B cell (primary cell): ENCODE data around the gene TTC39B. TPM values are rescaled to one million over a fixed set of nuclear protein-coding genes. Genes with fewer than 3 reads are reported as not detected.
"Not testable (repeated sequence)": the region's sequence is repeated elsewhere in the genome, so short reads cannot be mapped to it uniquely, and the experiment has no call there.

Experiments used
- ATAC-seq: fragments of 200-7000 bp; cut with Tn5 transposase; one replicate; pipeline ENCODE4 v1.10.0; 2021; ENCODE audit warnings: low read depth, mild to moderate bottlenecking, moderate number of reproducible peaks, moderate library complexity
- CTCF ChIA-PET: fragments of 350-600 bp; sonication (Branson Sonifier 250); formaldehyde crosslinking; loops from one replicate; lab custom pipeline; 2021; ENCODE audit warnings: antibody characterized with exemption, inconsistent platforms; lab: Charles Lee
- POLR2A ChIA-PET: fragments of 350-600 bp; sonication (Branson Sonifier 250); formaldehyde crosslinking; loops from one replicate; lab custom pipeline; 2021; ENCODE audit warnings: antibody characterized with exemption; lab: Charles Lee
- DNase-seq: peaks from one replicate; pipeline ENCODE4 v3.0.0; 2013
- H2AFZ ChIP-seq: 2 replicates; pipeline ENCODE4 v1.6.1; 2012; ENCODE audit warnings: mild to moderate bottlenecking, low read depth, low read length; ENCODE audit not compliant: insufficient read depth, poor library complexity, severe bottlenecking
- H3K27ac ChIP-seq, 2 donors: 1 replicate in 1 of 2; 2 replicates in 1 of 2; pipeline ENCODE4 v1.5.1; 2012 to 2013; ENCODE audit warnings: low read length in 2 of 2, mild to moderate bottlenecking in 2 of 2, moderate library complexity in 1 of 2
- H3K27me3 ChIP-seq, 4 experiments: fragments of 200-600 bp in 1 of 4; sonication (generic) in 1 of 4; replicated peaks in 1 of 4; 1 replicate in 2 of 4; 2 replicates in 2 of 4; pipeline versions ENCODE4 v1.6.1 to v1.7.0; 2013 to 2016; ENCODE audit warnings: low read length in 3 of 4, mild to moderate bottlenecking in 2 of 4, mixed read lengths in 1 of 4, moderate library complexity in 1 of 4; ENCODE audit not compliant: insufficient read depth in 4 of 4, control insufficient read depth in 3 of 4; ENCODE audit errors: control extremely low read depth in 1 of 4
- H3K36me3 ChIP-seq, 2 experiments: replicated peaks in 1 of 2; 1 replicate in 1 of 2; 2 replicates in 1 of 2; pipeline versions ENCODE4 v1.6.1 to v1.7.1; 2013; ENCODE audit warnings: low read length in 1 of 2; ENCODE audit not compliant: insufficient read depth in 2 of 2, control insufficient read depth in 1 of 2; ENCODE audit errors: control extremely low read depth in 1 of 2, extremely low read depth in 1 of 2
- H3K4me1 ChIP-seq, 2 donors: fragments of 200-600 bp in 1 of 2; sonication (generic) in 1 of 2; 1 replicate in 1 of 2; 2 replicates in 1 of 2; pipeline versions ENCODE4 v1.5.1 to v1.6.1; 2013 to 2017; ENCODE audit warnings: low read length in 2 of 2; ENCODE audit not compliant: control insufficient read depth in 2 of 2, insufficient read depth in 2 of 2
- H3K4me2 ChIP-seq: replicated peaks from 2 replicates; pipeline ENCODE3; 2012; ENCODE audit warnings: mild to moderate bottlenecking, low read depth, low read length; ENCODE audit not compliant: poor library complexity, severe bottlenecking
- H3K4me3 ChIP-seq, 5 experiments: fragments of 200-600 bp in 1 of 5; sonication (generic) in 1 of 5; 1 replicate in 3 of 5; 2 replicates in 2 of 5; pipeline versions ENCODE4 v1.5.1 to v1.7.0; 2011 to 2016; ENCODE audit warnings: low read length in 4 of 5, mild to moderate bottlenecking in 4 of 5, low read depth in 2 of 5, control low read depth in 1 of 5, moderate library complexity in 1 of 5; ENCODE audit not compliant: insufficient read depth in 1 of 5; ENCODE audit errors: control extremely low read depth in 1 of 5, extremely low read depth in 1 of 5
- H3K79me2 ChIP-seq: fragments of 200-600 bp; sonication (generic); one replicate; pipeline ENCODE4 v1.6.0; 2016; ENCODE audit warnings: low read length; ENCODE audit not compliant: control insufficient read depth, insufficient read depth
- H3K9ac ChIP-seq: fragments of 200-600 bp; sonication (generic); 2 replicates; pipeline ENCODE4 v1.6.1; 2017; ENCODE audit warnings: mild to moderate bottlenecking, low read length, moderate library complexity
- H3K9me3 ChIP-seq, 3 donors: one replicate each; pipeline versions ENCODE4 v1.6.1 to v1.7.1; 2013; ENCODE audit warnings: low read length in 2 of 3; ENCODE audit not compliant: control insufficient read depth in 2 of 3, insufficient read depth in 1 of 3; ENCODE audit errors: control extremely low read depth in 1 of 3
- H4K20me1 ChIP-seq: 2 replicates; pipeline ENCODE4 v1.6.0; 2012; ENCODE audit warnings: mild to moderate bottlenecking, low read length; ENCODE audit not compliant: insufficient read depth, control insufficient read depth, poor library complexity, severe bottlenecking
- H3K27ac Mint-ChIP-seq: one replicate; pipeline ENCODE4 v1.8.0; 2021; ENCODE audit warnings: mixed read lengths
- H3K27me3 Mint-ChIP-seq: one replicate; pipeline ENCODE4 v1.8.0; 2021; ENCODE audit warnings: mixed read lengths
- H3K4me1 Mint-ChIP-seq: one replicate; pipeline ENCODE4 v1.8.0; 2021; ENCODE audit warnings: mixed read lengths
- H3K4me3 Mint-ChIP-seq: one replicate; pipeline ENCODE4 v1.8.0; 2021; ENCODE audit warnings: mixed read lengths
- H3K9me3 Mint-ChIP-seq: one replicate; pipeline ENCODE4 v1.8.0; 2022; ENCODE audit warnings: mixed read lengths; ENCODE audit not compliant: insufficient read depth
- WGBS: methylation state at CpG from one replicate; pipeline ENCODE4 v1.1.5; 2013; ENCODE audit warnings: missing lambda C conversion rate; ENCODE audit not compliant: insufficient coverage; 5-methylcytosine and 5-hydroxymethylcytosine counted together
- intact Hi-C: fragments of 100-400 bp; cut with micrococcal nuclease; formaldehyde crosslinking; loops from one replicate; pipeline ENCODE4 v1.10.0; 2022
- polyA plus RNA-seq: library from polyadenylated mRNA; depleted of rRNA; stranded (reverse); fragments of >200 nt; gene quantifications from 2 replicates; pipeline ENCODE4 v1.2.3, GENCODE V29; 2012
- total RNA-seq, 2 donors: library from RNA; stranded (reverse); fragments of 120-200 nt in 1 of 2; gene quantifications; 1 replicate in 1 of 2; 2 replicates in 1 of 2; pipeline versions ENCODE4 v1.2.3 to v1.2.4, GENCODE V29; 2013 to 2022

TTC39B gene
- total and polyA plus RNA-seq, 2 donors (not counting 1 experiment from before 2014, with no cell fraction given): 2.0 to 3.6 TPM

DNA sequence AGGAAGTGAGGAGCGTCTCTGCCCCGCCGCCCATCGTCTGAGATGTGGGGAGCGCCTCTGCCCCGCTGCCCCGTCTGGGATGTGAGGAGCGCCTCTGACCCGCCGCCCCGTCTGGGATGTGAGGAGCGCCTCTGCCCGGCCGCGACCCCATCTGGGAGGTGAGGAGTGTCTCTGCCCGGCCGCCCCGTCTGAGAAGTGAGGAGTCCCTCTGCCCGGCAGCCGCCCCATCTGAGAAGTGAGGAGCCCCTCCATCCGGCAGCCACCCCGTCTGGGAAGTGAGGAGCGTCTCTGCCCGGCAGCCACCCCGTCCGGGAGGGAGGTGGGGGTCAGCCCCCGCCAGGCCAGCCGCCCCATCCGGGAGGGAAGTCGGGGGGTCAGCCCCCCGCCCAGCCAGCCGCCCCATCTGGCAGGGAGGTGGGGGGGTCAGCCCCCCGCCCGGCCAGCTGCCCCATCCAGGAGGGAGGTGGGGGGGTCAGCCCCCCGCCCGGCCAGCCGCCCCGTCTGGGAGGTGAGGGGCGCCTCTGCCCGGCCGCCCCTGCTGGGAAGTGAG lies 73.0 kb downstream of the TTC39B start:
- H2AFZ ChIP-seq, H3K27me3 ChIP-seq, H3K4me3 Mint-ChIP-seq, H3K4me2 ChIP-seq, H3K4me1 Mint-ChIP-seq, H3K36me3 ChIP-seq, ATAC-seq, CTCF ChIA-PET, H3K27ac ChIP-seq, H3K27me3 Mint-ChIP-seq, H3K9ac ChIP-seq, H3K4me1 ChIP-seq, DNase-seq, POLR2A ChIA-PET, intact Hi-C loops, H3K4me3 ChIP-seq, H3K27ac Mint-ChIP-seq, H4K20me1 ChIP-seq: not testable (repeated sequence)
- 97% methylated on average over 19 of the region's 41 CpGs for WGBS
- peaks cover 14% of the 10 kb centered on the region for H3K9me3 Mint-ChIP-seq
- H3K79me2 ChIP-seq: peaks cover 38% of the 10 kb centered on the region
- H3K9me3 ChIP-seq: peaks cover 4 to 18% (median 14%) of the 10 kb centered on the region in 3 donors

DNA sequence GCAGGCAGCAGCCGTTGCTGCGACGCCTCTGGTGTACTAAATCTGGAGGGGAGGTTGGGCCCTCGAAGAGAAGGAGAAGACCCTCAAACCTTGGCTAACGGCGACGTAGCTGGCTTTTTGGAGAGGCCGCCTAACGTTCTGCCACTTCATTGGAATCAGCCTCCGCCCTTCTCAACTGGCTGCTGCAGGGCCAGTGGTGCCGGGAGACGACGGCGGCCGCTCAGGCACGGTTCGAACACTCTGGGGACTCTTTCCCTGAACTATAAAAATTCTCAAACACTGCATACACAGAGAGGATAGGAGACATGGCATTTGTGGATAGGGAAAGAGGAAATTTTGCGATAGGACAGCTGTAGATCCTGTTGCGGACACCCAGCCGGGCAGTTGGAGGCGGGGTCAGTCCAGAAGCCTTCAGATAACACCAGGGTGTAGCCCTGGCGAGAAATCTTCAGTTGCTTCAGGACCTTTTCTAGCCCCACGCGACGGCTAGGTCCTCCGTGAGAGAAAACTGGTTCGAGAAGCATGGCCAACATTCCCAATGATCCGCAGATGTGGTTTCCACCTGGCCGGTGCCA lies 74.2 kb downstream of the TTC39B start:
- ATAC-seq, DNase-seq, H3K36me3 ChIP-seq, H3K4me1 ChIP-seq, H3K9me3 Mint-ChIP-seq, H3K27me3 ChIP-seq, H3K4me3 Mint-ChIP-seq, H3K4me3 ChIP-seq, H2AFZ ChIP-seq, H4K20me1 ChIP-seq, H3K27ac Mint-ChIP-seq, POLR2A ChIA-PET, H3K27ac ChIP-seq, H3K4me2 ChIP-seq, H3K27me3 Mint-ChIP-seq, H3K9ac ChIP-seq, intact Hi-C loops: not testable (repeated sequence)
- CTCF ChIA-PET: interaction anchor here (2.3 kb wide), 1 partner anchor 22 kb away, joined by 11 read pairs; no protein-coding TSS in a partner anchor
- 97% methylated on average over 13 of the region's 29 CpGs for WGBS
- Histone ChIP-seq H3K79me2 (peaks cover 26% of the 10 kb centered on the region), H3K9me3 (peaks cover 2 to 18% (median 9%) of the 10 kb centered on the region in 3 donors)
- peaks cover 15% of the 10 kb centered on the region for H3K4me1 Mint-ChIP-seq
